CD14-positive monocyte (primary cell): ENCODE measurements around the gene CHD3. TPM values are rescaled to one million over a fixed set of nuclear protein-coding genes. Genes with fewer than 3 reads are reported as not detected.

Experiments used
- DNase-seq, 3 donors: peaks; one replicate each; pipeline ENCODE4 v3.0.0-alpha.2; 2011 to 2022
- H2AFZ ChIP-seq: 2 replicates; pipeline ENCODE4 v1.6.0; 2012; ENCODE audit warnings: mild to moderate bottlenecking, low read depth, low read length, inconsistent platforms; ENCODE audit not compliant: insufficient read depth, poor library complexity, severe bottlenecking
- H3K27ac ChIP-seq, 2 donors: 1 replicate in 1 of 2; 2 replicates in 1 of 2; pipeline ENCODE4 v1.5.1; 2012 to 2013; ENCODE audit warnings: low read length in 2 of 2, control low read depth in 1 of 2, inconsistent platforms in 1 of 2, low read depth in 1 of 2, mild to moderate bottlenecking in 1 of 2
- H3K27me3 ChIP-seq, 2 donors: one replicate each; pipeline versions ENCODE4 v1.6.0 to v1.6.1; 2011 to 2013; ENCODE audit warnings: low read length in 2 of 2; ENCODE audit not compliant: control insufficient read depth in 2 of 2, insufficient read depth in 2 of 2
- H3K36me3 ChIP-seq, 2 donors: replicated peaks in 1 of 2; 1 replicate in 1 of 2; 2 replicates in 1 of 2; pipeline versions ENCODE4 v1.5.1 to v1.6.1; 2012 to 2013; ENCODE audit warnings: low read length in 2 of 2, control low read depth in 1 of 2, inconsistent platforms in 1 of 2, mild to moderate bottlenecking in 1 of 2; ENCODE audit not compliant: insufficient read depth in 2 of 2, control insufficient read depth in 1 of 2
- H3K4me1 ChIP-seq, 2 donors: 1 replicate in 1 of 2; 2 replicates in 1 of 2; pipeline versions ENCODE4 v1.5.1 to v1.6.1; 2012 to 2013; ENCODE audit warnings: low read length in 2 of 2, control low read depth in 1 of 2, inconsistent platforms in 1 of 2, mild to moderate bottlenecking in 1 of 2, moderate library complexity in 1 of 2; ENCODE audit not compliant: insufficient read depth in 2 of 2, control insufficient read depth in 1 of 2
- H3K4me2 ChIP-seq: replicated peaks from 2 replicates; pipeline ENCODE3; 2012; ENCODE audit warnings: low read length, moderate library complexity, mild to moderate bottlenecking; ENCODE audit not compliant: poor library complexity, severe bottlenecking; ENCODE audit errors: extremely low read depth
- H3K4me3 ChIP-seq, 3 experiments: fragments of 200-600 bp in 1 of 3; sonication (generic) in 1 of 3; replicated peaks in 1 of 3; 1 replicate in 2 of 3; 2 replicates in 1 of 3; pipeline ENCODE4 v1.5.1; 2011 to 2013; ENCODE audit warnings: low read length in 3 of 3, mild to moderate bottlenecking in 3 of 3, control low read depth in 2 of 3, low read depth in 2 of 3, inconsistent platforms in 1 of 3, moderate library complexity in 1 of 3
- H3K79me2 ChIP-seq: 2 replicates; pipeline ENCODE4 v1.6.0; 2012; ENCODE audit warnings: mild to moderate bottlenecking, control low read depth, inconsistent platforms, low read length, moderate library complexity; ENCODE audit not compliant: insufficient read depth
- H3K9ac ChIP-seq: 2 replicates; pipeline ENCODE4 v1.6.0; 2017; ENCODE audit warnings: low read length, mild to moderate bottlenecking; ENCODE audit not compliant: insufficient read depth, poor library complexity, severe bottlenecking
- H3K9me3 ChIP-seq, 2 donors: replicated peaks in 1 of 2; 1 replicate in 1 of 2; 2 replicates in 1 of 2; pipeline versions ENCODE4 v1.5.1 to v1.6.1; 2012 to 2013; ENCODE audit warnings: low read length in 2 of 2, control low read depth in 1 of 2; ENCODE audit not compliant: control insufficient read depth in 1 of 2, insufficient read depth in 1 of 2
- H4K20me1 ChIP-seq: 2 replicates; pipeline ENCODE4 v1.6.0; 2012; ENCODE audit warnings: mild to moderate bottlenecking, low read length, control low read depth, moderate library complexity; ENCODE audit not compliant: insufficient read depth
- H3K27ac Mint-ChIP-seq, 7 donors: one replicate each; pipeline ENCODE4 v1.8.0; 2020; ENCODE audit warnings: mild to moderate bottlenecking in 7 of 7, mixed read lengths in 7 of 7, moderate library complexity in 6 of 7, inconsistent platforms in 2 of 7
- H3K27me3 Mint-ChIP-seq, 3 donors: one replicate each; pipeline ENCODE4 v1.8.0; 2021 to 2022; ENCODE audit warnings: low read depth in 3 of 3, mild to moderate bottlenecking in 3 of 3, mixed read lengths in 3 of 3, moderate library complexity in 3 of 3, inconsistent platforms in 1 of 3
- H3K36me3 Mint-ChIP-seq, 2 donors: one replicate each; pipeline ENCODE4 v1.8.0; 2020; ENCODE audit warnings: mixed read lengths in 2 of 2, inconsistent platforms in 1 of 2, mild to moderate bottlenecking in 1 of 2
- H3K4me1 Mint-ChIP-seq: one replicate; pipeline ENCODE4 v1.8.0; 2020; ENCODE audit warnings: mild to moderate bottlenecking, mixed read lengths
- H3K4me3 Mint-ChIP-seq, 2 donors: one replicate each; pipeline ENCODE4 v1.8.0; 2020; ENCODE audit warnings: mild to moderate bottlenecking in 2 of 2, mixed read lengths in 2 of 2, moderate library complexity in 1 of 2
- H3K9me3 Mint-ChIP-seq, 7 donors: one replicate each; pipeline ENCODE4 v1.8.0; 2020 to 2022; ENCODE audit warnings: mixed read lengths in 7 of 7, mild to moderate bottlenecking in 6 of 7, moderate library complexity in 6 of 7, inconsistent platforms in 2 of 7
- WGBS: methylation state at CpG from one replicate; pipeline ENCODE4 v1.1.5; 2013; ENCODE audit warnings: missing lambda C conversion rate; ENCODE audit not compliant: insufficient coverage; 5-methylcytosine and 5-hydroxymethylcytosine counted together
- intact Hi-C, 2 donors: fragments of 100-400 bp; cut with micrococcal nuclease; formaldehyde crosslinking; loops; one replicate each; pipeline versions ENCODE4 v1.15.0 to v1.15.1; 2023
- polyA plus RNA-seq, 3 donors: library from polyadenylated mRNA; depleted of rRNA in 1 of 3; unstranded in 2 of 3; stranded (reverse) in 1 of 3; fragments of 300-500 nt in 2 of 3; fragments of >200 nt in 1 of 3; fragmentation: Illumina TruSeq in 2 of 3; gene quantifications; 1 replicate in 2 of 3; 2 replicates in 1 of 3; pipeline ENCODE4 v1.2.3, GENCODE V29; 2012 to 2021
- TF ChIP-seq, protein P1 (sequence below): fragments of 200-600 bp; IDR thresholded peaks from one replicate; pipeline ENCODE4 v1.8.0; 2022; ENCODE audit warnings: antibody characterized with exemption, mild to moderate bottlenecking

Gene CHD3
- polyA plus RNA-seq, 3 donors, result 0.55 to 67.9 (median 0.91) TPM

GRCh38 chr17:7922845-7923628 lies 34.4 kb downstream of the CHD3 start:
- Mint-ChIP-seq H3K36me3 (peaks cover 3 to 8% of the 10 kb centered on the region in 2 donors), H3K9me3 (no peaks in the 10 kb centered on the region), H3K4me3 (peak overlapping the region; percentile 92 to 93), H3K27me3 (peaks cover 0 to 1% (median 0%) of the 10 kb centered on the region in 3 donors), H3K4me1 (peaks cover 34% of the 10 kb centered on the region), H3K27ac (peak overlapping the region; percentile 47 to 94 (median 86))
- Histone ChIP-seq H3K36me3 (peaks cover 0 to 8% of the 10 kb centered on the region in 2 donors), H3K27me3 (no peaks in the 10 kb centered on the region), H4K20me1 (no peaks in the 10 kb centered on the region), H3K79me2 (no peaks in the 10 kb centered on the region), H3K4me2 (peak overlapping the region; percentile 88), H3K27ac (peak overlapping the region; percentile 17 to 74), H3K4me1 (peaks cover 21 to 24% of the 10 kb centered on the region in 2 donors), H2AFZ (peak overlapping the region; percentile 92), H3K4me3 (peak overlapping the region; percentile 46 to 77 (median 53)), H3K9ac (peak overlapping the region; percentile 61), H3K9me3 (no peaks in the 10 kb centered on the region)
- peak; percentile 59 to 64 (median 63) for DNase-seq
- TF ChIP-seq, protein P1, sequence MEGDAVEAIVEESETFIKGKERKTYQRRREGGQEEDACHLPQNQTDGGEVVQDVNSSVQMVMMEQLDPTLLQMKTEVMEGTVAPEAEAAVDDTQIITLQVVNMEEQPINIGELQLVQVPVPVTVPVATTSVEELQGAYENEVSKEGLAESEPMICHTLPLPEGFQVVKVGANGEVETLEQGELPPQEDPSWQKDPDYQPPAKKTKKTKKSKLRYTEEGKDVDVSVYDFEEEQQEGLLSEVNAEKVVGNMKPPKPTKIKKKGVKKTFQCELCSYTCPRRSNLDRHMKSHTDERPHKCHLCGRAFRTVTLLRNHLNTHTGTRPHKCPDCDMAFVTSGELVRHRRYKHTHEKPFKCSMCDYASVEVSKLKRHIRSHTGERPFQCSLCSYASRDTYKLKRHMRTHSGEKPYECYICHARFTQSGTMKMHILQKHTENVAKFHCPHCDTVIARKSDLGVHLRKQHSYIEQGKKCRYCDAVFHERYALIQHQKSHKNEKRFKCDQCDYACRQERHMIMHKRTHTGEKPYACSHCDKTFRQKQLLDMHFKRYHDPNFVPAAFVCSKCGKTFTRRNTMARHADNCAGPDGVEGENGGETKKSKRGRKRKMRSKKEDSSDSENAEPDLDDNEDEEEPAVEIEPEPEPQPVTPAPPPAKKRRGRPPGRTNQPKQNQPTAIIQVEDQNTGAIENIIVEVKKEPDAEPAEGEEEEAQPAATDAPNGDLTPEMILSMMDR, result no peak
- WGBS, result 16% methylated on average over 40 of the region's 45 CpGs
- intact Hi-C loops, result no loop called here

DNA sequence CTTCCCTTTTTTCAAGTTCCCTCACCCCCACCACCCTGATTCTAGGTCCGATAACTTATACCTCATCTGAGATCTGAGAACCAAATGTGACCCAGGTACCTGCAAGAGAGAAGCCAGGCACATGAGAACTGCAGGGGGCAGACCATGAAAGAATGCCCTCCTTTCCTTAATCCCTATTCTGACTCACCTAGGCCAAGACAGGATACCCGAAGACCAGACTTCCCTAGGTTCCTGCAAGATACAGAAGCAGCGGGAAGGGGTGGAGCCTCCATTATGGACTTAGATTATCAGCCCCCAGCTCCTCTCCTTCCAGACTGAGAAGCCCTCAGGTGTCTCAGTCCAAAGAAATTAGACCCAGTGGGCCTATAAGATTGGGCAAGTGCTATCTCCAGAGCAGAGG lies 39.0 kb downstream of the CHD3 start:
- Histone ChIP-seq H3K27me3 (no peaks in the 10 kb centered on the region), H2AFZ (no peak overlapping the region), H3K4me3 (no peak overlapping the region), H3K79me2 (peaks cover 24% of the 10 kb centered on the region), H3K9ac (no peak overlapping the region), H3K27ac (no peak overlapping the region), H4K20me1 (no peaks in the 10 kb centered on the region), H3K36me3 (peaks cover 0 to 18% of the 10 kb centered on the region in 2 donors), H3K9me3 (no peaks in the 10 kb centered on the region), H3K4me1 (peaks cover 27 to 37% of the 10 kb centered on the region in 2 donors), H3K4me2 (no peak overlapping the region)
- WGBS, result 55% methylated on average over 3 of the region's 3 CpGs
- Mint-ChIP-seq H3K27me3 (peaks cover 0 to 4% (median 1%) of the 10 kb centered on the region in 3 donors), H3K9me3 (peaks cover 0 to 2% (median 0%) of the 10 kb centered on the region in 7 donors), H3K4me1 (peaks cover 41% of the 10 kb centered on the region), H3K36me3 (peaks cover 12 to 25% of the 10 kb centered on the region in 2 donors), H3K27ac (no peak overlapping the region), H3K4me3 (no peak overlapping the region)
- intact Hi-C loops, result no loop called here
- TF ChIP-seq, protein P1, result no peak
- DNase-seq, result no peak
